T-helper 1 cell treated with Interleukin-12 subunit alpha and Interleukin-12 subunit beta and Interleukin-4 antibody, amounts not matched to agents 30 ng/mL and 1 ng/mL, for 36 hours (primary cell): ENCODE data around the gene ASXL3. TPM values are rescaled to one million over a fixed set of nuclear protein-coding genes. Genes with fewer than 3 reads are reported as not detected.

Experiments
- total RNA-seq: library from RNA; stranded (reverse); gene quantifications from 2 replicates; pipeline ENCODE4 v1.2.3, GENCODE V29; 2022

ASXL3 gene
- total RNA-seq, 1 donor from 2014 or later, result not detected

Other genes starting within 250 kb of the ASXL3 start
- not detected in 2 replicates for gene CCDC178, start 137.5 kb upstream of the ASXL3 start, total RNA-seq